Measurements from ENCODE around the gene OCRL. TPM values are rescaled to one million over a fixed set of nuclear protein-coding genes. Genes with fewer than 3 reads are reported as not detected.

Gene OCRL
- total and polyA plus RNA-seq, 2 of the 13 experiments (the other 11 are each of a cell fraction or from before 2014, with no cell fraction given), result 13.4 to 32.0 TPM

DNA sequence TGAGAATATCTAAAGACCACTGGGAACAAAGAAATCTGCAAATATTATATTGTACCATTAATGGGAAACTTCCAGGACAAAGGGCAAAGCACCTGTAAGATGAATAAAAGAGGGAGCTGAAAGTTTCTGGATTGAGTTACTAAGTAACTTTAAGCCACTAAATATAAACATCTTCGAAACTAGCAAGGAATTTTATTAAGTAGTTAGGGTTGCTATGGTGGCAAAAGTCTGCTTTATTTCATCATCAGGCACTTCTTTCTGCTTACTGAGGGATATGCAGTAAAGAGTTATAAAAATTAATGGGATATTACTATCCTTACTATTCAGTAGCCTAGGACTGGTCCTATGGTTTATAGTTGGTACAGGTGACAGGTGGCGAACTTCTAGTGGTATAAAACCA lies 49.7 kb upstream of the OCRL start (continued):
- TF ChIP-seq, protein P1, sequence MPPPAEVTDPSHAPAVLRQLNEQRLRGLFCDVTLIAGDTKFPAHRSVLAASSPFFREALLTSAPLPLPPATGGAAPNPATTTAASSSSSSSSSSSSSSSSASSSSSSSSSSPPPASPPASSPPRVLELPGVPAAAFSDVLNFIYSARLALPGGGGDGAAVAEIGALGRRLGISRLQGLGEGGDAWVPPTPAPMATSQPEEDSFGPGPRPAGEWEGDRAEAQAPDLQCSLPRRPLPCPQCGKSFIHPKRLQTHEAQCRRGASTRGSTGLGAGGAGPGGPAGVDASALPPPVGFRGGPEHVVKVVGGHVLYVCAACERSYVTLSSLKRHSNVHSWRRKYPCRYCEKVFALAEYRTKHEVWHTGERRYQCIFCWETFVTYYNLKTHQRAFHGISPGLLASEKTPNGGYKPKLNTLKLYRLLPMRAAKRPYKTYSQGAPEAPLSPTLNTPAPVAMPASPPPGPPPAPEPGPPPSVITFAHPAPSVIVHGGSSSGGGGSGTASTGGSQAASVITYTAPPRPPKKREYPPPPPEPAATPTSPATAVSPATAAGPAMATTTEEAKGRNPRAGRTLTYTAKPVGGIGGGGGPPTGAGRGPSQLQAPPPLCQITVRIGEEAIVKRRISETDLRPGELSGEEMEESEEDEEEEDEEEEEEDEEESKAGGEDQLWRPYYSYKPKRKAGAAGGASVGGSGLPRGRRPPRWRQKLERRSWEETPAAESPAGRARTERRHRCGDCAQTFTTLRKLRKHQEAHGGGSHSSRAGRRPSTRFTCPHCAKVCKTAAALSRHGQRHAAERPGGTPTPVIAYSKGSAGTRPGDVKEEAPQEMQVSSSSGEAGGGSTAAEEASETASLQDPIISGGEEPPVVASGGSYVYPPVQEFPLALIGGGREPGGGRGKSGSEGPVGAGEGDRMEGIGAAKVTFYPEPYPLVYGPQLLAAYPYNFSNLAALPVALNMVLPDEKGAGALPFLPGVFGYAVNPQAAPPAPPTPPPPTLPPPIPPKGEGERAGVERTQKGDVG (CRISPR knock-in tag; IDR thresholded peaks at IDR 0.05; ENCODE audit: borderline replicate concordance), result no peak
- TF ChIP-seq STAG1 (CRISPR knock-in tag; IDR thresholded peaks at IDR 0.05) (no peak), TSC22D2 (CRISPR knock-in tag; IDR thresholded peaks at IDR 0.05; ENCODE audit: borderline replicate concordance) (no peak), SP4 (CRISPR knock-in tag; IDR thresholded peaks at IDR 0.05) (no peak), CEBPG (CRISPR knock-in tag; IDR thresholded peaks at IDR 0.05) (no peak)

DNA sequence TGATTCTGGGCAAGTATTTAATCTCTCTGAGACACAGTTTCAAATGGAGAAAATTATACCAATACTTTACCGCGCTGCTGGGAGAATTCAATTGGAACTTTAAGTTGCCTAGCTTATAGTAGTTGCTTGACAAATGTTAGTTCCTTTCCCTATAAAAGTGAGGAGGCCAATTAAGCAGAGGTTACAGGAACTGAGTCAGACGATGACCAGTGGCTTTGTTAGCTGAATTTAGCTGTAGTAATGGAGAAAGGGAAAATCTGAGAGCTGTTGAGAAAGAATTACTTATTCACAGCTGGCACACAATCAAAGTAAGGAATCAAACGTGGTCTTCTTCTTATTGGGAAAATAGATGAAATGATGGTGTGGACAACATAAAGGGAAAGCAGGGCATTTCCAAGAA lies 46.4 kb upstream of the OCRL start:
- H3K79me2 ChIP-seq (ENCODE audit: insufficient read depth, low read length), result no peaks in the 10 kb centered on the region
- DNase-seq (ENCODE audit: low spot score), result no peak
- H3K4me1 ChIP-seq (ENCODE audit: insufficient read depth, low read length), result no peaks in the 10 kb centered on the region
- peaks cover 3% of the 10 kb centered on the region; the same call in 1 of the 2 replicates for H4K20me1 ChIP-seq (ENCODE audit: insufficient read depth, low read length)
- no peak overlapping the region for H2AFZ ChIP-seq (ENCODE audit: low read length)
- intact Hi-C loops (cut with micrococcal nuclease; ENCODE audit: unreplicated experiment), result loop anchor here (10.0 kb wide), 1 partner anchor 51 kb away; the partner anchor contains the start of gene OCRL
- H3K27ac ChIP-seq (ENCODE audit: extremely low read length, insufficient read depth, low read length), result no peak overlapping the region
- BruUV-seq (replicated peaks), result no TSS peak
- H3K4me2 ChIP-seq (ENCODE audit: low read depth, low read length), result no peak overlapping the region
- ChIA-PET POLR2A (no interaction called here), CTCF (ENCODE audit: low intra/inter-chr PET ratio, low total read pairs) (no interaction called here)
- in situ Hi-C loops (cut with HindIII; ENCODE audit: extremely low pct_ligation_motif_present, low pct_unique_long_range_greater_than_20kb), result no loop called here
- no peak overlapping the region for H3K4me3 ChIP-seq (replicated peaks in 1 of 3; ENCODE audit: insufficient read depth in 1 of 3, low read depth in 2 of 3, low read length in 3 of 3)
- H3K27me3 ChIP-seq (ENCODE audit: control insufficient read depth in 1 of 2, insufficient read depth in 2 of 2, low read length in 2 of 2), result no peaks in the 10 kb centered on the region
- no peak for FAIRE-seq
- no peaks in the 10 kb centered on the region for H3K9me3 ChIP-seq (ENCODE audit: low read length)
- ATAC-seq, result no peak
- H3K36me3 ChIP-seq (replicated peaks in 1 of 2; ENCODE audit: control insufficient read depth in 1 of 2, insufficient read depth in 2 of 2, low read length in 2 of 2), result peaks cover 9 to 53% of the 10 kb centered on the region in 2 experiments; a peak in 4 of 5 replicates
- 95% methylated on average over 4 of the region's 4 CpGs for WGBS (ENCODE audit: low lambda C conversion rate)
- no peak overlapping the region for H3K9ac ChIP-seq (ENCODE audit: insufficient read depth, low read depth, low read length)
- TF ChIP-seq ZNF431 (CRISPR knock-in tag; IDR thresholded peaks at IDR 0.05; ENCODE audit: borderline replicate concordance, low read depth), result no peak
- no peak for TF ChIP-seq PPARG (CRISPR knock-in tag; conservative IDR thresholded peaks at IDR 0.05)

All from HepG2 (cell line).